ENCODE results near the gene KRTAP3-1. TPM values are rescaled to one million over a fixed set of nuclear protein-coding genes. Genes with fewer than 3 reads are reported as not detected.

KRTAP3-1 gene
- total RNA-seq, 4 donors from 2014 or later, result not detected

- 38 to 93% methylated on average over 1 of the region's 1 CpG for WGBS, 2 donors (ENCODE audit: low coverage in 1 of 2)
- no peak for TF ChIP-seq POLR2AphosphoS5 (IDR thresholded peaks at IDR 0.05)
- TF ChIP-seq POLR2A (IDR thresholded peaks at IDR 0.05), result no peak
- no peak for TF ChIP-seq CTCF (IDR thresholded peaks at IDR 0.05)
- no peak for TF ChIP-seq EP300 (IDR thresholded peaks at IDR 0.05; ENCODE audit: low read depth)
- Histone ChIP-seq H3K4me1 (no peaks in the 10 kb centered on the region), H3K27me3 (no peaks in the 10 kb centered on the region), H3K4me3 (no peak overlapping the region), H3K9me3 (no peaks in the 10 kb centered on the region), H3K36me3 (no peaks in the 10 kb centered on the region), H3K27ac (no peak overlapping the region)
- no peak for DNase-seq
- in situ Hi-C loops (cut with MboI; ENCODE audit: low pct_ligation_motif_present in 1 of 4, low pct_unique_long_range_greater_than_20kb in 1 of 4, low sequenced_read_pairs in 3 of 4) (no loop called here), intact Hi-C loops (cut with DNase I; ENCODE audit: low total_unique reads) (no loop called here)
Measured at GRCh38 chr17:41009936-41010335, 1.0 kb upstream of the KRTAP3-1 start.

GRCh38 chr17:41009301-41009760, 403 bp upstream of the KRTAP3-1 start:
- in situ Hi-C loops (cut with MboI; ENCODE audit: low pct_ligation_motif_present in 1 of 4, low pct_unique_long_range_greater_than_20kb in 1 of 4, low sequenced_read_pairs in 3 of 4), result no loop called here
- intact Hi-C loops (cut with DNase I; ENCODE audit: low total_unique reads), result no loop called here

GRCh38 chr17:41004397-41004796, 4.5 kb downstream of the KRTAP3-1 start:
- in situ Hi-C loops (cut with MboI; ENCODE audit: low pct_ligation_motif_present in 1 of 4, low pct_unique_long_range_greater_than_20kb in 1 of 4, low sequenced_read_pairs in 3 of 4), result no loop called here

More at GRCh38 chr17:41009301-41009760, 403 bp upstream of the KRTAP3-1 start:
- Histone ChIP-seq H3K9me3 (no peaks in the 10 kb centered on the region), H3K4me3 (no peak overlapping the region), H3K4me1 (no peaks in the 10 kb centered on the region), H3K27ac (no peak overlapping the region), H3K36me3 (no peaks in the 10 kb centered on the region), H3K27me3 (no peaks in the 10 kb centered on the region)
- no peak for TF ChIP-seq CTCF (IDR thresholded peaks at IDR 0.05)
- TF ChIP-seq POLR2A (IDR thresholded peaks at IDR 0.05), result no peak
- no peak for TF ChIP-seq EP300 (IDR thresholded peaks at IDR 0.05; ENCODE audit: low read depth)
- TF ChIP-seq POLR2AphosphoS5 (IDR thresholded peaks at IDR 0.05), result no peak
- 44 to 60% methylated on average over 4 of the region's 4 CpGs for WGBS, 2 donors (ENCODE audit: low coverage in 1 of 2)
- no peak for DNase-seq

GRCh38 chr17:41003926-41004325, 5.0 kb downstream of the KRTAP3-1 start:
- in situ Hi-C loops (cut with MboI; ENCODE audit: low pct_ligation_motif_present in 1 of 4, low pct_unique_long_range_greater_than_20kb in 1 of 4, low sequenced_read_pairs in 3 of 4), result no loop called here
- Histone ChIP-seq H3K36me3 (no peaks in the 10 kb centered on the region), H3K27me3 (no peaks in the 10 kb centered on the region), H3K27ac (no peak overlapping the region), H3K4me3 (no peak overlapping the region), H3K9me3 (no peaks in the 10 kb centered on the region), H3K4me1 (no peaks in the 10 kb centered on the region)
- no peak for DNase-seq
- WGBS, 2 donors (ENCODE audit: low coverage in 1 of 2), result 67 to 69% methylated on average over 1 to 4 of the region's 4 CpGs
- no peak for TF ChIP-seq CTCF (IDR thresholded peaks at IDR 0.05)
- TF ChIP-seq POLR2A (IDR thresholded peaks at IDR 0.05), result no peak
- TF ChIP-seq EP300 (IDR thresholded peaks at IDR 0.05; ENCODE audit: low read depth), result no peak
- TF ChIP-seq POLR2AphosphoS5 (IDR thresholded peaks at IDR 0.05), result no peak
- intact Hi-C loops (cut with DNase I; ENCODE audit: low total_unique reads), result no loop called here

More at GRCh38 chr17:41004397-41004796, 4.5 kb downstream of the KRTAP3-1 start:
- 74% methylated on average over 3 of the region's 3 CpGs; no CpG with 5 or more reads in 1 of the 2 donors for WGBS, 2 donors (ENCODE audit: low coverage in 1 of 2)
- DNase-seq, result no peak
- no peak overlapping the region for H3K27ac ChIP-seq
- no peaks in the 10 kb centered on the region for H3K27me3 ChIP-seq
- no peaks in the 10 kb centered on the region for H3K9me3 ChIP-seq
- intact Hi-C loops (cut with DNase I; ENCODE audit: low total_unique reads), result no loop called here
- no peak overlapping the region for H3K4me3 ChIP-seq
- no peaks in the 10 kb centered on the region for H3K36me3 ChIP-seq
- TF ChIP-seq POLR2A (IDR thresholded peaks at IDR 0.05), result no peak
- no peaks in the 10 kb centered on the region for H3K4me1 ChIP-seq

- no peak for TF ChIP-seq POLR2A (IDR thresholded peaks at IDR 0.05)
- no peak for TF ChIP-seq CTCF (IDR thresholded peaks at IDR 0.05)
- TF ChIP-seq EP300 (IDR thresholded peaks at IDR 0.05; ENCODE audit: low read depth), result no peak
- no peak for TF ChIP-seq POLR2AphosphoS5 (IDR thresholded peaks at IDR 0.05)
- no peaks in the 10 kb centered on the region for H3K9me3 ChIP-seq
- intact Hi-C loops (cut with DNase I; ENCODE audit: low total_unique reads) (no loop called here), in situ Hi-C loops (cut with MboI; ENCODE audit: low pct_ligation_motif_present in 1 of 4, low pct_unique_long_range_greater_than_20kb in 1 of 4, low sequenced_read_pairs in 3 of 4) (no loop called here)
- H3K27ac ChIP-seq, result no peak overlapping the region
- 47 to 52% methylated on average over 5 of the region's 5 CpGs for WGBS, 2 donors (ENCODE audit: low coverage in 1 of 2)
- no peak for DNase-seq
- no peaks in the 10 kb centered on the region for H3K4me1 ChIP-seq
- no peaks in the 10 kb centered on the region for H3K36me3 ChIP-seq
- no peak overlapping the region for H3K4me3 ChIP-seq
- no peaks in the 10 kb centered on the region for H3K27me3 ChIP-seq
Measured at GRCh38 chr17:41002814-41003213, 6.1 kb downstream of the KRTAP3-1 start.

Measured in transverse colon (tissue), 4 donors.